D341Med (cell line): ENCODE data around the gene THUMPD3.
A peak's percentile ranks its signal among the peaks of the same experiment; 100 is the strongest.

Experiments
- DNase-seq: peaks from one replicate; pipeline ENCODE4 v3.0.0; 2012; ENCODE audit warnings: low spot score

THUMPD3 gene

DNA sequence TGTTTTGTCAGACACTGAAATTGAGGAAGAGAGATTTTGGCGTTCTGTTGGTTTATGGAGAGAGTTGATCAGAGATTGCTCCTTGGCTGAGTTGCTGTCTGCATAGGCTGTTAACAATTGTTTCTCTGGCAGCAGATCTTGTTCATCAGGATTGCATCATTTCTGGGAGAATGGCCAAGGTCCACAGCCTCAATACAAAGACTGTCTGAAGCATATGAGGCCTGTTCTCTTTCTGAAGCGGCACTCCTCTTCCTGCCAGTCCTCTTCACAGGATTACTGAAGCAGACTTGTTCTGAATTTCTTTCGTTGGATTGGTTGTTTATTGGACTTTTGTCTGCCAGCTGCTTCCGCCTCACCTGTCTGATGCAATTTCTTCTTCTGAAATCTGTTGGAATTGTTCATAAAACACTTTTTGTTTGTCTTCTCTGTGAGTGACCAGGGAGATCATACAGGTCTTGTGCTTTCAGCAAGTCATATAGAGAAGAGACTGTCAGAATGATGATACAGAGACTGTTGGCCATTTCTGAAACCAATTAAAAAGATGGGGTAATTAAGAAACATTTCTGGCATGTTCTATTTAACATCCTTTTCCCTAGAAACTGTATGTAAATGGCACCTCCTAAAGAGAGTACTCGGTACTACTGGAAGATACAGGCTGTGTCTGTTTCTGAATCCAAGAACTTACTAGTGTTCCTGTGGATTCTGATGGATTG is 60.0 kb downstream of the THUMPD3 start:
- peak; percentile 72 for DNase-seq

- DNase-seq = no peak
Observed at GRCh38 chr3:9428411-9428810, 65.6 kb downstream of the THUMPD3 start.

DNA sequence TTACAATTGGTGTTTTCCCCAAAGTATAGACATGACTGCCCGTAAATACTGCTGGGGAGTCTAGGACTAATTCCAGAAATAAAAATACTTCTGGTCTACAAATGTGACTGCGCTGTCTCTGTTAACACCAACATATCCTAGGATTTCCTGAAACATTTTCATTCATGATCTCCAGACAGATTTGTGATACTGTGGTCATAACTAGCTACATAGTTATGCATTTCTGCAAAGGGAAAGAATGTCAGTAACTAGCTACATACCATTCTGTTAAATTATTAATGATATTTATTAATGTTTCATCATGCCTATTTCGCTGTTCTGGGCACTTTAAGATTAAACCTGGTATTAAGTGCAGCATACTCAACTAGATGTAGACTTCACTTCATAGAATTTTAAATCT is 67.9 kb downstream of the THUMPD3 start:
- DNase-seq = no peak

- no peak for DNase-seq
Observed at GRCh38 chr3:9433627-9434521, 71.0 kb downstream of the THUMPD3 start.

DNA sequence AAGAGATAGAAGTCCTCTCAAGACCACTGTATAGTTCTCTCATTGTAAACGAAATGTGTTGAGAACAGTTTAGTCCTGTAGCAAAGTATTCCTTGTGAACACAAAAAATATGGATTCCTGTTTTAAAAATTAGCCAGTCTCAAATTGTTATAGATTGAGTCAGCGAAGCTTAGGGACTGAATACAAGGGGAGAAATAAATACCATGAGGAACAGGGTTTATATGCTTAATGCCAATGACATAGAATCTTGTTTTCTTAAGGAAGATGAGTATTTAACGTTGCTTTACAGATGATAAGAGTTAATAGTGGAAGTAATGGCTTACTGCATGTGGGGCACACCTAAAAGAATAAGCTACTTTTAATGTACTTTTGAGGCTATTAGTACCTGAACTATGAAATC is 72.5 kb downstream of the THUMPD3 start:
- no peak for DNase-seq
